ENCODE measurements around the gene MAP3K1.
"Not testable (repeated sequence)": the region's sequence is repeated elsewhere in the genome, so short reads cannot be mapped to it uniquely, and the experiment has no call there.

The MAP3K1 gene

GRCh38 chr5:56816546-56817081 lies 1.3 kb downstream of the MAP3K1 start:
- DNase-seq (ENCODE audit: low read depth): peak; percentile 58

GRCh38 chr5:56817263-56818014 lies 2.1 kb downstream of the MAP3K1 start:
- no peak for DNase-seq (ENCODE audit: low read depth)

DNA sequence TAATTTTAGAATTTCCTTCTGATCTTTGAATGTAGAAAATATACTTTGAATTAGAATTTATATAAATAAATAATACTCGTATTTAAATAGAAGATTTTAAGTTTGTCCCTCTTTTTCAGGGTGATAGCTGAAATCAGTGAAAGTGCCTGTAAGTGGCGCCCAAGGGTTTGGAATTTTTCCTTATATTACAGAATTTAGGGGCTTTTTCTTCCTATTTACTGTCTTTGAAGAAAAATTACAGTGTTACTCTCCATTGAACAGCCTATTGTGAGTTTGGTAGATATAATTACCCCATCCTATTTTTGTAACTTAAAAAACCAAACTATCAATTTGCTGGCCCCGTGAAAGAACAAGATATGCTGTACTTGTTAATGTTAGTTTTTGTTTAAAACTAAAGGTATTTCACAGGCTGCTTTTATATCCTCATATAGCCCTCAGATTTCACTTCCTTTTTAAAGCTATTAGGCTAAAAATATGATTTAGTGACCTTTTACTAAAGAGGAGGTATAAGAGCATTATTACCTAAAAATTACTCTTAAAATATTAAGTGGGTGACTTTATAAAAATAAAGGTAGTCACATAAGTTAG lies 3.2 kb downstream of the MAP3K1 start:
- DNase-seq (ENCODE audit: low read depth): no peak

- DNase-seq (ENCODE audit: low read depth): no peak
Observed at GRCh38 chr5:56819060-56819881, 3.9 kb downstream of the MAP3K1 start.

- DNase-seq (ENCODE audit: low read depth): not testable (repeated sequence)
Observed at GRCh38 chr5:56821868-56822267, 6.5 kb downstream of the MAP3K1 start.

GRCh38 chr5:56822981-56823380 lies 7.6 kb downstream of the MAP3K1 start:
- DNase-seq (ENCODE audit: low read depth): no peak

DNA sequence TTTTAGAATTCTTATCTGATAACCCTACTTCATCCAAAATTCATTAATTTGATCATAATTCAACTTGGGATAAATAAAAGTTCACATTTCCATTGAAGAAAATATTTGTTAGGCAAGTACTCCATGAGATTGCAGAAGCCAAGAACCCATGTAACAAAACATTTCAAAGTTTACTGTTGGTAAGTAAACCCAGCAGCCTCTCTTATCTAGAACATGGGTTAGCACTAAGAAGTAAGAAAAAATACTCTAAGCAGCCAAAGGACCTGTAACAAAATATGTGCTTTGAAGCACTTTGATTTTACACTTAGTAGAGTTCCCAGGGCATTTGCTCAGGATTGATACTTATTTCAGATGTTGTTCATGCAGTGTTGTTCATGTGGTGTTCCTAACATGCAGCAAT lies 8.7 kb downstream of the MAP3K1 start:
- DNase-seq (ENCODE audit: low read depth): no peak

GRCh38 chr5:56825222-56825824 lies 10.0 kb downstream of the MAP3K1 start:
- DNase-seq (ENCODE audit: low read depth): no peak

GRCh38 chr5:56827049-56827448 lies 11.7 kb downstream of the MAP3K1 start:
- DNase-seq (ENCODE audit: low read depth): no peak

DNA sequence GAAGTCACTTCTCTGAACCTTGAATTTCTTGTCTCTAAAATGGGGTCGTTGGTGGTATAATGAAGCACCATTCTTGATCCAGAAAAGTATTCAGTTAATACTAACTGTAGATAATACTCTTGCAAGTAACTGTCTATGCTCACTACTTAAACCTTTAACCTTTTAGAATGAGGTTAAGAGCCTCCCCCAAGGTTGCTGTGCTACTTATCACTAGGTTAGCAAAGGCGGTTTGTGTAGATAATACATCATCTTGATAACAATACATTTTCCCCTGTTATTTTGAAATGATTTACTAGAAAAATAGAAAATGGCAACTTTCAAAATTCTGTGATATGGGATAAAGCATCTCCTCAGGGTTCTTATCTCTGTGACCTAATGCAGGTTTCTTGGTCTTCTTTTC lies 12.6 kb downstream of the MAP3K1 start:
- no peak for DNase-seq (ENCODE audit: low read depth)

DNA sequence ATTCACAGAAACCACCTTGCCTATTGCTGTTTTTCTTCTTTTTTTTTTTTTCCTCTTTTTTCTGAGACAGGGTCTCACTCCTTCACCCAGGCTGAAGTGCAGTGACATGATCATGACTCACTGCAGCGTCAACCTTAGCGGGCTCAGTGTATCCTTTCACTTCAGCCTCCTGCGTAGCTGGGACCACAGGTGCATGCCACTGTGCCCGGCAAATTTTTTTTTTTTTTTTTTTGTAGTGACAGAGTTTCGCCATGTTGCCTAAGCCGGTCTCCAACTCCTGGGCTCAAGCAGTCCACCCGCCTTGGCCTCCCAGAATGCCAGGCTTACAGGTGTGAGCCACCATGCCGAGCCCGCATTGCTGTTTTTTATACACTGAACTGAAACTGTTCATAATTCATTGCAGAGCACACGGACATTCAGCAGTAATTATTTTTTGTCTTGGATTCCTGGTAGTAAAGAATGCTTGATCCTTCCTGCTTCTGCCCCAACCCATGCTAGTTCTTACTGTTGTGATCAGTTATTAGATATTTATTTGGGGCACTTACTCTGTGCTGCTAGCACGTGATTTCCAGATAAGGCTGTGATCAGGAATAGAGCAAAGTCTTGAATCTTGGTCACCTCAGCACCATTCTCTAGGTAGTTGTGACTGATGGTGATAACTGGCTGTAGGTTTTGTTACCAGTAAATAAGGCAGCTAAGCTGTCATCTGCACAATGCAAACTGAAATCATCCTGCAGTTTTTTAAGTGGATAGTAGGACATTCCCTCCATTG lies 14.0 kb downstream of the MAP3K1 start:
- DNase-seq (ENCODE audit: low read depth): peak; percentile 52

- no peak for DNase-seq (ENCODE audit: low read depth)
Observed at GRCh38 chr5:56831773-56832172, 16.4 kb downstream of the MAP3K1 start.

DNA sequence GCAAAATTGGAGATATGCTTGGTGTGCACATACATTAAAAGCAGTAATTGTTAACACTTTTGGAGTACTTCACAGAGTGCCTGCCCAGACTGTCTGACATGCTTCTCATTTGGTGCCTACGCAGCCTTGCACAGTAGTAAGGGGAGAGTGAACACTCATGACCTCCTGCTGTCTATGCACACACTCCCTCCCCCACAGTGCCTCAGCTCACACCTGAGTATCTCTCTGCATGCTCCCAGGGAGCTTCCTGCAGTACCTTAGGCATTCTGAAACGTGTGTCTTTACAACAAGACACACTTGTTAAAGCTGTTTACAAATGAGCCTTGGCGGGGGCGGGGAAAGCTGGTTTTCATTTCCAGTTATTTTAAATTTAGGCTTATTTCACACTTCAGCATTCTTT lies 18.0 kb downstream of the MAP3K1 start:
- no peak for DNase-seq (ENCODE audit: low read depth)

DNA sequence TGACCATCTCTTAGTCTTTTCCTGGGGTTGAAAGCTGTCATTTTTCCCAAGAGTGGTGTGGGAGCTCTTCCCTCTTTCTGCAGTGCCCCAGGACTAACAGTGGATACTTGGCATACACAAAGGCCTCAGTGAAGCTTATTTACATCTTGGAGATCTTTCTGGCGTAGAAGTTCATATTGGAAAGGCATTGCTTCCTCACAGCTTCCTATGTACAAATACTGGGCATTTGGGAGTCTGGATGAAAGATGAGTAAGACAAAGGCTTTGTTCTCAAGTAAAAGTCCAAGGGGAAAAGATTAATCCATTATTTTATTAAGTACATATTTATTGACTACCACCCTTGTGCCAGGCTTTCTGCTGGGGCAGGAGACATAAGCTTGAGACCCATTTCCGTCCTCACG lies 22.0 kb downstream of the MAP3K1 start:
- no peak for DNase-seq (ENCODE audit: low read depth)

GRCh38 chr5:56837956-56838355 lies 22.6 kb downstream of the MAP3K1 start:
- no peak for DNase-seq (ENCODE audit: low read depth)

GRCh38 chr5:56838409-56839039 lies 23.2 kb downstream of the MAP3K1 start:
- DNase-seq (ENCODE audit: low read depth): no peak

DNA sequence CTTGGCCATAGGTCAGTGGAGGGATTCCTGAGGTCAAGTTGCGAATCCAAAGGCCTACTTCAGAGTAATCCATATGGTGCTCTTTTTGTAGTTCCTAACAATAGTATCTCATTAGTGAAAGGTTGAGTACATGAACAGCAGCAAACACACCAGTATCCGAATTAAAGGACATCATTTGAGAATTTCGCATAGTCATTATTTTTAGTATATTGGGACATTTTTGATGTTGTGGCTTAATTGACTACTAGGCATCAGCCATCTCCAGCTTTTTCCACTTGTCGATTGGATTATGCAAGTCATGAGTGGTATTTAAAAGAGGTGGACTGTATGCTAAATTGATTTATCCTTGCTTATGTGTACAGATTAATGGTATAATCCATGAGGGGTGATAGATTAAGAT lies 23.7 kb downstream of the MAP3K1 start:
- DNase-seq (ENCODE audit: low read depth): no peak

DNA sequence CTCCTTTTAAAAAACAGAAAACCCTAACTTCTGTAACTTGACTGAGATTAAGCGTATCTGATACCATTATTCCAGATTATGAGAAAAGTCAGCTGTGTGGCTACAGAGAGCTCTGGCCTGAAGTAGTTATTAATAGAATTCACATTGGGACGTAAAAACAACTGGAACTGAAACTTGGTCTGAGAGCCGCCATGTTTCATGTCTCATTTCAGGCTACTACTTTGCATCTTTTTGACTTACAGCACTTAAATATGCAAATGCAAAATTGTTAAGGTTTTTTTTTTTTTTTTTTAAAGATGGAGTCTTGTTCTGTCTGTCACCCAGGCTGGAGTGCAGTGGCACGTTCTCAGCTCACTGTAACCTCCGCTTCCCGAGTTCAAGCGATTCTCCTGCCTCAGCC lies 25.2 kb downstream of the MAP3K1 start:
- DNase-seq (ENCODE audit: low read depth): no peak

GRCh38 chr5:56845277-56845676 lies 29.9 kb downstream of the MAP3K1 start:
- no peak for DNase-seq (ENCODE audit: low read depth)

GRCh38 chr5:56845904-56846480 lies 30.6 kb downstream of the MAP3K1 start:
- no peak for DNase-seq (ENCODE audit: low read depth)

DNA sequence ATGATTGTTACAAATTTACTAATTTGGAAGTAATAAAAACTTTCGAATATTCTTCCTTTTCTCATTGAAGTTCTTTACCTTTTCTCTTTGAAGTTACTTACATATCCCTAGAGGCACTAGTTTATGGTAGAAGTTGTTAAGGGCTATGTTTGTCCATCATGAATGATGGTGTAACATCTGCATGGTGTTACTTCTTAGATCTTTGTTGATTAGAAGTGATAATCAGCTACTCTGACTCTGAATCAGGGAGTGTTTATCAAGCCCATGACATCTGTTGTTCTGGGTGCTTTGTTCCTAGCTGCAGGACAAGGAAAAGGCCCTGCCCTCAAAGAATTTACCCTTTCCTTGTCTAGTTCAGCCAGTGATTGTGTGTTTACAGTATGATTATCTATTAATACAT lies 32.9 kb downstream of the MAP3K1 start:
- no peak for DNase-seq (ENCODE audit: low read depth)

Measured in activated T-cell treated with anti-CD3 and anti-CD28 coated beads for 48 hours (primary cell).